HG02852 (cell line): ENCODE results near the gene SDHAF2.

ENCODE experiments used
- ATAC-seq: cut with Tn5 transposase; IDR thresholded peaks from one replicate; pipeline ENCODE4 v1.9.1; 2021; ENCODE audit warnings: mild to moderate bottlenecking, moderate library complexity; ENCODE audit not compliant: unreplicated experiment

SDHAF2 gene

DNA sequence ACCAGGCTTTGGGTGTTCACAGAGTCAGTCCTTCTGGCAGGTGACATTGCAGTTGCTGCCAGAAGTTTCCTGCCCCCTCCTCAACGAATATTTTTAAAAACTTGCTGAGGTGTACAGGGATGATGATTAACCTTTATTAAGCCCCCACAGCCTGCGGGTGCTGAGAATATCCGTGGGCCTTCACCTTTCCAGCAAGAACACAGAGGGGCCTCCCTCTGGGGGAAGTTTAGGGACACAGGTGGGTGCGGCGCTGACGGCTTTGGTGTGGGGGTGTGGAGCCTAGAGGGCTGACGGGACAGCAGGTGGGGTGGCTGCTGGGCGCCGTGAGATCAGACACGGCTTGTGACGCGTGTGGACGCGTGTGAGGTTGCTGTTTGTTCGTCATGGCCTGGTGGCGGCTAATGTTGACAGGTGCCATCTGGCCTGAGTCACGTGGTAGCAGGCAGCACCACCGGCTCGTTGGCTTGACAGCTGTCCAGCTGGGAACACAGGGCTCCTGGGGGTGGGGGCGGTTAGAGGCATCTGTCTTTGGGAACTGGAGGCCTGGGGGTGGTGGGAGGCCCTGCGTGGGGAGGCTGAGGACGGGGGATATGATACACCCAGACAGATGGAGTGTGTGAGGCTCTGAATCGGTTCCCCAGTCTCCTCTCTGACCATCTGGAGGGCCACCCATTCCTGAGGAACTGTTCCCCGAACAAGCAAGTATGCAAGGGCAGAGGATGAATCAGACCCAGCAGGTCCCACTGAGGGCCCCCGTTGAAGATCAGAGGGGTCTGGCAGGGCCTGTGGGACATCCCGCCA is 66.1 kb downstream of the SDHAF2 start:
- ATAC-seq: no peak
